ENCODE measurements around the gene RIPPLY3. TPM values are rescaled to one million over a fixed set of nuclear protein-coding genes. Genes with fewer than 3 reads are reported as not detected.
A peak's percentile ranks its signal among the peaks of the same experiment; 100 is the strongest.
"Not testable (repeated sequence)": the region's sequence is repeated elsewhere in the genome, so short reads cannot be mapped to it uniquely, and the experiment has no call there.

The RIPPLY3 gene
- total RNA-seq, 1 donor from 2014 or later = 0.26 TPM

GRCh38 chr21:36973986-36974850 is 32.3 kb upstream of the RIPPLY3 start:
- Mint-ChIP-seq H3K4me3 (no peak overlapping the region), H3K36me3 (ENCODE audit: low read depth) (no peaks in the 10 kb centered on the region), H3K4me1 (peaks cover 20% of the 10 kb centered on the region), H3K9me3 (no peaks in the 10 kb centered on the region), H3K27ac (no peak overlapping the region), H3K27me3 (no peaks in the 10 kb centered on the region)
- DNase-seq = no peak
- intact Hi-C loops (cut with micrococcal nuclease) = no loop called here

- no peaks in the 10 kb centered on the region for H3K9me3 Mint-ChIP-seq
- H3K36me3 Mint-ChIP-seq (ENCODE audit: low read depth) = no peaks in the 10 kb centered on the region
- intact Hi-C loops (cut with micrococcal nuclease) = no loop called here
- peak overlapping the region; percentile 18 for H3K27ac Mint-ChIP-seq
- H3K27me3 Mint-ChIP-seq = no peaks in the 10 kb centered on the region
- no peak overlapping the region for H3K4me3 Mint-ChIP-seq
- DNase-seq = no peak
- peaks cover 20% of the 10 kb centered on the region for H3K4me1 Mint-ChIP-seq
These were observed 31.7 kb upstream of the RIPPLY3 start for GRCh38 chr21:36974851-36975192.

DNA sequence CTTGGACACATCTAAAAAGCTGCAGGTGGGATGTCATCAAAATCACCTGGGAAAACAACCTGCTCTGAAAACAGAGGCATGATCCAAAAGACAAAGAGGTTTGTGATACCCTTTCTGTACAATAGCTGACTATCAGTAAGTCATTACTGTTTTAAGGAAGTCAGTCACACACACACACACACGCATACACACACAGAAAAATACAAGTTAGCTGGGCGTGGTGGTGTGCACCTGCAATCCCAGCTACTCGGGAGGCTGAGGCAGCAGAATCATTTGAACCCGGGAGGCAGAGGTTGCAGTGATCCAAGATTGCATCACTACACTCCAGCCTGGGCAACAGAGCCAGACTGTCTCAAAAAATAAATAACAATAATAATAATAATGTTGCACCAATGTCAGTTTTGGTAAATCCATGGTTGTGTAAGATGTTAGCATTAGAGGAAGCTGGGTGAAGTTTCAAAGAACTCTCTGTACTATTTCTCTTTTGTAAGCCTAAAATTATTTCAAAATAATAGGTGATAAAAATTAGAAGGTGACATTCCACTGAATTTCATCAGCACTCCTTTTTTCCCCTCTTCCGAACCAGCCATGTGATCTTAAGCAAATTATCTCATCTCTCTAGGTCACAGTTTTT is 30.2 kb upstream of the RIPPLY3 start:
- no peaks in the 10 kb centered on the region for H3K36me3 Mint-ChIP-seq (ENCODE audit: low read depth)
- H3K27me3 Mint-ChIP-seq = peaks cover 6% of the 10 kb centered on the region

GRCh38 chr21:36976882-36977651 is 29.4 kb upstream of the RIPPLY3 start:
- H3K4me1 Mint-ChIP-seq = peaks cover 26% of the 10 kb centered on the region
- H3K4me3 Mint-ChIP-seq = no peak overlapping the region
- peak overlapping the region; percentile 49 for H3K27ac Mint-ChIP-seq
- peak; percentile 75 for DNase-seq
- no peaks in the 10 kb centered on the region for H3K9me3 Mint-ChIP-seq
- H3K27me3 Mint-ChIP-seq = peaks cover 6% of the 10 kb centered on the region
- intact Hi-C loops (cut with micrococcal nuclease) = loop anchor here (1.0 kb wide), 1 partner anchor 33 kb away; no protein-coding TSS in a partner anchor
- H3K36me3 Mint-ChIP-seq (ENCODE audit: low read depth) = no peaks in the 10 kb centered on the region

More for the DNA sequence above, 30.2 kb upstream of the RIPPLY3 start:
- Mint-ChIP-seq H3K27ac (no peak overlapping the region), H3K4me1 (peaks cover 26% of the 10 kb centered on the region), H3K4me3 (no peak overlapping the region), H3K9me3 (no peaks in the 10 kb centered on the region)
- intact Hi-C loops (cut with micrococcal nuclease) = no loop called here
- no peak for DNase-seq

DNA sequence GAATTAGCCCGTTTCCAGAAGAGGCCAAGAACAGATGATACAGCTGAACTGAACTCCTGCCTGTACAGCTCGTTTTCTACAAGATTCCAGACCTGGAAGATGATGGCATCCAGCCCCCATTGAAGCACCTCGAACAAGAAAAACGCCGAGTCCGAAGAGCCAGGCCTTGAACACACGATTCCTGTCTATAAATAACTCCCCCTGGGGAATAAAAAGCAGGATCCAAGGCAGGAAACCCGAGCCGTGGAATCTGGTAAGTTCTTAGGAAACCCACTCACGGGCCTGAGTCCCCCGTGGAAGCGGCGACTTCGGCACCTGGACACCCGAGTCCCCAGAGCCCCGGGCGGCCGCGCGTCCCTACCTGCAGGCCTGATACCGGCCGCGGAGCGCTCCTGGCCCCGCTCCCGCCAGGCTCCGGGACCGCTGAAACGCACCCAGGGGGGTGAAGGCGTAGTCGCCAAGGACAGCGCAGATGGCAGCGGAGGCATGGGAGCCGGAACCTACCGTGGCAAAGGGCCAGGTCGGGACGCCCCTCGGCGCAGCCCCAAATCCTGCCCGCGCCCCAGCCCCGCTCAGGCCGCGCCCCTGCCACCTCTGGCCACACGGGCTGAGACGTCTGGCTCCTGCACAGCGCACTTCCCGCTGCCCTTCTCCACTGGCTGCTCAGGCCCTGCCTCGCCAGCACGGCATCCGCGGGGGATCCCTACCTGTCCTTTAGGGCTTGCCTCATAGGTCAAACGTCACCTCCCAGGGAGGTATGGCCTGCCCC is 26.0 kb upstream of the RIPPLY3 start:
- Mint-ChIP-seq H3K36me3 (ENCODE audit: low read depth) (no peaks in the 10 kb centered on the region), H3K9me3 (no peaks in the 10 kb centered on the region), H3K27ac (peak overlapping the region; percentile 37), H3K27me3 (peaks cover 6% of the 10 kb centered on the region), H3K4me3 (peak overlapping the region; percentile 78), H3K4me1 (peaks cover 29% of the 10 kb centered on the region)
- intact Hi-C loops (cut with micrococcal nuclease) = no loop called here
- DNase-seq = peak; percentile 64

GRCh38 chr21:36981049-36981391 is 25.5 kb upstream of the RIPPLY3 start:
- no peaks in the 10 kb centered on the region for H3K36me3 Mint-ChIP-seq (ENCODE audit: low read depth)

DNA sequence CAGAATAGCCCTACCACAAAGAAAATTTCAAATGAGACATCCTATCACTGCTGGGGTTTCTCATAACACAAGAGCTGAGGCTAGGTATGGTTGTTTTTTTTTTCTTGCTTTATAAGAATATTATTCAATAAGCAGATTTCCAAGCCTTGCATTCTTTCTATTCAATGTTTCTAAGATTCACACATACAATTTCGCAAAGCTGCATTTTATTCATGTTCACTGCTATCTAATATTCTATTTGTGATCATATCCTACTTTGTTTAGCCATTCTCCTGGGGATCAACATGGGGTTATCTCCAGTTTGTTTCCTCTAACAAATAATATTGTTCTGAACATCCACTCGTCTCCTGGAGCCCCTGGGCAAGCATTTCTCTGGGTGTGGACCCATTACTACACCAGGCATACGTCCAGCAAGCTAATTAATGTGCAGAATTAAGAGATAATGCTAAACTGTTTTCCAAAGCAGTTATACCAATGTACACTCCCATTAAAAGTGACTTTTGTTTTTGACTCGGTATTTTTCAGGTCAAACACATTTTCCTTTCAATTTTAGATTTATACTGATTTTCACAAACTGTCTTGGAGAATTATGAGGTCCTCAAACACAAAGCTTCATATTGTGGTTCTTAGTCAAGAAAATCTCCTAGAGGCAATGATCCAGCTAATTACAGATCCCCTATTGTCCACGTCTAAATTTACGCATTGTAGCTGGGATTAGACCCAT is 24.4 kb upstream of the RIPPLY3 start:
- intact Hi-C loops (cut with micrococcal nuclease) = no loop called here
- Mint-ChIP-seq H3K36me3 (ENCODE audit: low read depth) (no peaks in the 10 kb centered on the region), H3K9me3 (no peaks in the 10 kb centered on the region), H3K27me3 (peaks cover 6% of the 10 kb centered on the region), H3K4me3 (no peak overlapping the region), H3K27ac (no peak overlapping the region), H3K4me1 (peaks cover 33% of the 10 kb centered on the region)
- no peak for DNase-seq

More at GRCh38 chr21:36981049-36981391, 25.5 kb upstream of the RIPPLY3 start:
- Mint-ChIP-seq H3K27me3 (peaks cover 6% of the 10 kb centered on the region), H3K9me3 (no peaks in the 10 kb centered on the region), H3K27ac (peak overlapping the region; percentile 37), H3K4me1 (peaks cover 32% of the 10 kb centered on the region), H3K4me3 (peak overlapping the region; percentile 78)
- intact Hi-C loops (cut with micrococcal nuclease) = no loop called here
- peak; percentile 61 for DNase-seq

- peaks cover 1% of the 10 kb centered on the region for H3K27me3 Mint-ChIP-seq
- H3K9me3 Mint-ChIP-seq = no peaks in the 10 kb centered on the region
- peak; percentile 80 for DNase-seq
- H3K4me3 Mint-ChIP-seq = peak overlapping the region; percentile 73
- peak overlapping the region; percentile 92 for H3K27ac Mint-ChIP-seq
- peaks cover 38% of the 10 kb centered on the region for H3K4me1 Mint-ChIP-seq
- no peaks in the 10 kb centered on the region for H3K36me3 Mint-ChIP-seq (ENCODE audit: low read depth)
- intact Hi-C loops (cut with micrococcal nuclease) = loop anchor here (5.0 kb wide), 3 partner anchors 281 to 576 kb away; partner anchors contain the start of genes DYRK1A and VPS26C
These were observed 20.5 kb upstream of the RIPPLY3 start for GRCh38 chr21:36985751-36986594.

DNA sequence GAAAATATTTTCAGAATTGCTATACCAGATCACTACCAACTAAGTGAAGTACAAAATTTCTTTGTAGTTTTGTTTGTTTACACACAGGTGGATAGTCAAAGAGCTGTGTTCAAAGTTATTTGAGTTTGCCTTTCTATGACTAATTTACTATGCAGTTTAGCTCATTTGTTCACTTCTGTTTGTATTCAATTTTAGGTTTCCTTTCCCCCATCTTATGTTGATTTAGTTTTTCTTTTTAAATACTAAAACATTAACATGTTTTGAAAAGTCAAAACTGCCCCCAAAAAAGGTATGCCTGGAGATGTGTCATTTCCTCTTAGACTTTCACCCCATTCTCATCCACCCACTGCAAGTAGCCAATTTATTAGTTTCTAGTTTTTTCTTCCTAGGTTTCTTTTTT is 18.7 kb upstream of the RIPPLY3 start:
- intact Hi-C loops (cut with micrococcal nuclease) = loop anchor here (2.0 to 5.0 kb wide), 4 partner anchors 49 to 574 kb away; partner anchors contain the start of genes DYRK1A and VPS26C
- Mint-ChIP-seq H3K9me3 (no peaks in the 10 kb centered on the region), H3K36me3 (ENCODE audit: low read depth) (no peaks in the 10 kb centered on the region), H3K4me1 (peaks cover 36% of the 10 kb centered on the region), H3K27ac (peak overlapping the region; percentile 61), H3K27me3 (peaks cover 2% of the 10 kb centered on the region), H3K4me3 (peak overlapping the region; percentile 26)
- no peak for DNase-seq

GRCh38 chr21:36988536-36988935 is 18.0 kb upstream of the RIPPLY3 start:
- intact Hi-C loops (cut with micrococcal nuclease) = loop anchor here (2.0 to 5.0 kb wide), 4 partner anchors 50 to 574 kb away; partner anchors contain the start of genes DYRK1A and VPS26C
- Mint-ChIP-seq H3K27me3 (peaks cover 2% of the 10 kb centered on the region), H3K9me3 (no peaks in the 10 kb centered on the region), H3K4me1 (peaks cover 36% of the 10 kb centered on the region), H3K4me3 (peak overlapping the region; percentile 26), H3K27ac (peak overlapping the region; percentile 45), H3K36me3 (ENCODE audit: low read depth) (no peaks in the 10 kb centered on the region)
- DNase-seq = no peak

DNA sequence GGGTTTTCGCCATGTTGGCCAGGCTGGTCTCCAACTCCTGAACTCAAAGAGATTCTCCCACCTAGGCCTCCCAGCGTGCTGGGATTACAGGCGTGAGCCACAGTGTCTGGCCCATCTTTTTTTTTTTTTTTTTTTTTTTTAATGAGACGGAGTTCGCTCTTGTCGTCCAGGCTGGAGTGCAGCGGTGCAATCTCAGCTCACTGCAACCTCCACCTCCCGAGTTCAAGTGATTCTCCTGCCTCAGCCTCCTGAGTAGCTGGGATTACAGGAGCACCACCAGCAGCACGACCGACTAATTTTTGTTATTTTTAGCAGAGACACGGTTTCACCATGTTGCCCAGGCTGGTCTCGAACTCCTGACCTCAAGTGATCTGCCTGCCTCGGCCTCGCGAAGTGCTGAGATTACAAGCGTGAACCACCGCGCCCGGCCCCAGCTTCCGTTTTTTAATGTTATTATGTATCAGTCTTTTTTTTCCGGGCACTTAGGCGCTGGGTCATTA is 17.3 kb upstream of the RIPPLY3 start:
- Mint-ChIP-seq H3K27ac (peak overlapping the region; percentile 94), H3K4me1 (peaks cover 36% of the 10 kb centered on the region), H3K4me3 (peak overlapping the region; percentile 83)
- not testable (repeated sequence) for H3K9me3 Mint-ChIP-seq; H3K36me3 Mint-ChIP-seq (ENCODE audit: low read depth); H3K27me3 Mint-ChIP-seq; DNase-seq
- intact Hi-C loops (cut with micrococcal nuclease) = loop anchor here (1.0 to 5.0 kb wide), 6 partner anchors 23 to 573 kb away; partner anchors contain the start of genes DYRK1A, HLCS, PIGP and TTC3

Data from activated CD4-positive, alpha-beta T cell treated with anti-CD3 and anti-CD28 coated beads, Interleukin-2, amount 10 ng/mL, durations not matched to agents 24 days and 14 days (primary cell).